NCI-H524 treated with DMSO at 0.1 percent for 48 hours (cell line): ENCODE measurements around the gene WBP1L.
"Not testable (repeated sequence)": the region's sequence is repeated elsewhere in the genome, so short reads cannot be mapped to it uniquely, and the experiment has no call there.

Source experiments
- DNase-seq: peaks from one replicate; lab custom pipeline; 2025; lab: John Stamatoyannopoulos, UW

Gene WBP1L

GRCh38 chr10:102838276-102838927, 94.7 kb downstream of the WBP1L start:
- not testable (repeated sequence) for DNase-seq

GRCh38 chr10:102841827-102842345, 98.1 kb downstream of the WBP1L start:
- no peak for DNase-seq

GRCh38 chr10:102843139-102843538, 99.4 kb downstream of the WBP1L start:
- not testable (repeated sequence) for DNase-seq

- DNase-seq = not testable (repeated sequence)
These were observed 100.5 kb downstream of the WBP1L start for GRCh38 chr10:102844190-102844776.

GRCh38 chr10:102845352-102845902, 101.7 kb downstream of the WBP1L start:
- no peak for DNase-seq

- DNase-seq = no peak
These were observed 106.3 kb downstream of the WBP1L start for GRCh38 chr10:102850025-102850518.

GRCh38 chr10:102853237-102853636, 109.5 kb downstream of the WBP1L start:
- not testable (repeated sequence) for DNase-seq

- not testable (repeated sequence) for DNase-seq
These were observed 112.1 kb downstream of the WBP1L start for GRCh38 chr10:102855731-102856436.

GRCh38 chr10:102856758-102857424, 113.1 kb downstream of the WBP1L start:
- DNase-seq = no peak

GRCh38 chr10:102859911-102860310, 116.2 kb downstream of the WBP1L start:
- no peak for DNase-seq

GRCh38 chr10:102863660-102864059, 119.9 kb downstream of the WBP1L start:
- no peak for DNase-seq

GRCh38 chr10:102865620-102866019, 121.9 kb downstream of the WBP1L start:
- DNase-seq = no peak
